Activated CD4-positive, alpha-beta memory T cell treated with anti-CD3 and anti-CD28 coated beads for 36 hours (primary cell): Measurements from ENCODE around the gene RBM42. TPM values are rescaled to one million over a fixed set of nuclear protein-coding genes. Genes with fewer than 3 reads are reported as not detected.
"Not testable (repeated sequence)": the region's sequence is repeated elsewhere in the genome, so short reads cannot be mapped to it uniquely, and the experiment has no call there.

Experiments
- CTCF ChIA-PET: fragments of 350-600 bp; sonication (Branson Sonifier 250); formaldehyde crosslinking; loops from one replicate; lab custom pipeline; 2021; ENCODE audit warnings: antibody characterized with exemption, inconsistent platforms; lab: Charles Lee
- POLR2A ChIA-PET: fragments of 350-600 bp; sonication (Branson Sonifier 250); formaldehyde crosslinking; loops from one replicate; lab custom pipeline; 2021; ENCODE audit warnings: antibody characterized with exemption; lab: Charles Lee
- DNase-seq: peaks from one replicate; pipeline ENCODE4 v3.0.0-alpha.2; 2020
- H3K27ac Mint-ChIP-seq: one replicate; pipeline ENCODE4 v1.8.0; 2021; ENCODE audit warnings: mixed read lengths
- H3K27me3 Mint-ChIP-seq: one replicate; pipeline ENCODE4 v1.8.0; 2021; ENCODE audit warnings: mixed read lengths
- H3K36me3 Mint-ChIP-seq: one replicate; pipeline ENCODE4 v1.8.0; 2021; ENCODE audit warnings: mixed read lengths
- H3K4me1 Mint-ChIP-seq: one replicate; pipeline ENCODE4 v1.8.0; 2021; ENCODE audit warnings: low read depth, mixed read lengths
- H3K4me3 Mint-ChIP-seq: one replicate; pipeline ENCODE4 v1.8.0; 2021; ENCODE audit warnings: mild to moderate bottlenecking, mixed read lengths
- H3K9me3 Mint-ChIP-seq: one replicate; pipeline ENCODE4 v1.8.0; 2021; ENCODE audit warnings: mixed read lengths
- intact Hi-C: fragments of 100-400 bp; cut with micrococcal nuclease; formaldehyde crosslinking; loops from one replicate; pipeline ENCODE4 v1.15.1; 2023
- total RNA-seq, 2 experiments: library from RNA; stranded (reverse); gene quantifications; one replicate each; pipeline ENCODE4 v1.2.3, GENCODE V29; 2021

The RBM42 gene
- total RNA-seq, 2 experiments from 2014 or later, result 86.4 to 88.0 TPM

- H3K27ac Mint-ChIP-seq, DNase-seq, intact Hi-C loops, POLR2A ChIA-PET, H3K36me3 Mint-ChIP-seq, H3K4me3 Mint-ChIP-seq, H3K27me3 Mint-ChIP-seq: not testable (repeated sequence)
- Mint-ChIP-seq H3K4me1 (peaks cover 22% of the 10 kb centered on the region), H3K9me3 (peaks cover 18% of the 10 kb centered on the region)
- CTCF ChIA-PET, result interaction anchor here (0.7 kb wide), 1 partner anchor 492 kb away, joined by 3 read pairs; no protein-coding TSS in a partner anchor
These were observed 21.7 kb upstream of the RBM42 start for GRCh38 chr19:35607170-35607569.

- DNase-seq, result no peak
- Mint-ChIP-seq H3K27me3 (peaks cover 1% of the 10 kb centered on the region), H3K4me1 (peaks cover 23% of the 10 kb centered on the region), H3K4me3 (no peak overlapping the region), H3K36me3 (peaks cover 8% of the 10 kb centered on the region), H3K9me3 (peaks cover 18% of the 10 kb centered on the region), H3K27ac (no peak overlapping the region)
- CTCF ChIA-PET, result interaction anchor here (0.7 kb wide), 2 partner anchors 58 to 493 kb away, joined by 3 read pairs; no protein-coding TSS in a partner anchor
- POLR2A ChIA-PET, result no interaction called here
- intact Hi-C loops, result no loop called here
These were observed 21.2 kb upstream of the RBM42 start for GRCh38 chr19:35607661-35608060.

- intact Hi-C loops, result no loop called here
- peaks cover 18% of the 10 kb centered on the region for H3K9me3 Mint-ChIP-seq
- no peak overlapping the region for H3K27ac Mint-ChIP-seq
- peaks cover 8% of the 10 kb centered on the region for H3K36me3 Mint-ChIP-seq
- ChIA-PET POLR2A (no interaction called here), CTCF (interaction anchor here (0.7 kb wide), 1 partner anchor 59 kb away, joined by 3 read pairs; no protein-coding TSS in a partner anchor)
- peaks cover 1% of the 10 kb centered on the region for H3K27me3 Mint-ChIP-seq
- H3K4me3 Mint-ChIP-seq, result no peak overlapping the region
- H3K4me1 Mint-ChIP-seq, result peaks cover 25% of the 10 kb centered on the region
- DNase-seq, result no peak
These were observed 20.6 kb upstream of the RBM42 start for GRCh38 chr19:35608251-35608650.

GRCh38 chr19:35609851-35610353 is 18.9 kb upstream of the RBM42 start:
- H3K4me1 Mint-ChIP-seq, result peaks cover 31% of the 10 kb centered on the region
- peaks cover 8% of the 10 kb centered on the region for H3K36me3 Mint-ChIP-seq
- peak overlapping the region; percentile 82 for H3K27ac Mint-ChIP-seq
- peak; percentile 59 for DNase-seq
- peaks cover 1% of the 10 kb centered on the region for H3K27me3 Mint-ChIP-seq
- peaks cover 18% of the 10 kb centered on the region for H3K9me3 Mint-ChIP-seq
- H3K4me3 Mint-ChIP-seq, result no peak overlapping the region
- CTCF ChIA-PET, result interaction anchor here (0.8 kb wide), 1 partner anchor 99 kb away, joined by 3 read pairs; no protein-coding TSS in a partner anchor
- intact Hi-C loops, result loop anchor here (5.0 kb wide), 1 partner anchor 63 kb away; the partner anchor contains the start of gene TMEM147
- POLR2A ChIA-PET, result no interaction called here

- Mint-ChIP-seq H3K4me3 (peak overlapping the region; percentile 83), H3K4me1 (peaks cover 31% of the 10 kb centered on the region), H3K36me3 (peaks cover 12% of the 10 kb centered on the region), H3K27me3 (peaks cover 1% of the 10 kb centered on the region), H3K9me3 (peaks cover 14% of the 10 kb centered on the region), H3K27ac (peak overlapping the region; percentile 81)
- intact Hi-C loops, result loop anchor here (1.0 to 5.0 kb wide), 3 partner anchors 16 to 65 kb away; partner anchors contain the start of gene TMEM147
- CTCF ChIA-PET, result interaction anchor here (1.0 to 2.4 kb wide), 4 partner anchors 19 to 631 kb away, joined by 3 to 13 read pairs (median 3); no protein-coding TSS in a partner anchor
- POLR2A ChIA-PET, result interaction anchor here (1.2 to 2.1 kb wide), 3 partner anchors 9 to 32 kb away, joined by 3 to 14 read pairs (median 4); no protein-coding TSS in a partner anchor
- no peak for DNase-seq
These were observed 16.6 kb upstream of the RBM42 start for GRCh38 chr19:35612224-35612558.

- Mint-ChIP-seq H3K27me3 (peaks cover 1% of the 10 kb centered on the region), H3K9me3 (peaks cover 10% of the 10 kb centered on the region), H3K36me3 (peaks cover 12% of the 10 kb centered on the region), H3K27ac (peak within 1 kb of the TSS; percentile 81), H3K4me1 (peaks cover 31% of the 10 kb centered on the region), H3K4me3 (peak within 1 kb of the TSS; percentile 83)
- POLR2A ChIA-PET, result interaction anchor here (0.6 to 2.1 kb wide), 7 partner anchors 9 to 117 kb away, joined by 3 to 14 read pairs (median 3); no protein-coding TSS in a partner anchor
- intact Hi-C loops, result loop anchor here (1.0 to 5.0 kb wide), 3 partner anchors 16 to 65 kb away; partner anchors contain the start of gene TMEM147
- CTCF ChIA-PET, result interaction anchor here (1.0 to 2.4 kb wide), 4 partner anchors 19 to 632 kb away, joined by 3 to 13 read pairs (median 3); no protein-coding TSS in a partner anchor
- DNase-seq, result peak; percentile 98
These were observed 16.1 kb upstream of the RBM42 start, which contains the start of gene HAUS5 for GRCh38 chr19:35612559-35613321. Gene HAUS5, plus strand, starts transcription at chr19:35612735. Its CDS starts 60 bp downstream, at chr19:35612795.

GRCh38 chr19:35613574-35613973 is 15.3 kb upstream of the RBM42 start:
- CTCF ChIA-PET, result interaction anchor here (2.4 kb wide), 1 partner anchor 65 kb away, joined by 13 read pairs; no protein-coding TSS in a partner anchor
- Mint-ChIP-seq H3K4me1 (peaks cover 30% of the 10 kb centered on the region), H3K9me3 (peaks cover 3% of the 10 kb centered on the region), H3K4me3 (peak overlapping the region; percentile 83), H3K36me3 (peaks cover 8% of the 10 kb centered on the region), H3K27ac (peak overlapping the region; percentile 81), H3K27me3 (peaks cover 1% of the 10 kb centered on the region)
- intact Hi-C loops, result loop anchor here (2.0 to 5.0 kb wide), 2 partner anchors 31 to 66 kb away; partner anchors contain the start of gene TMEM147
- no peak for DNase-seq
- POLR2A ChIA-PET, result interaction anchor here (0.6 to 2.1 kb wide), 5 partner anchors 21 to 118 kb away, joined by 3 to 14 read pairs (median 3); no protein-coding TSS in a partner anchor

- Mint-ChIP-seq H3K27ac (no peak overlapping the region), H3K4me3 (no peak overlapping the region), H3K4me1 (peaks cover 20% of the 10 kb centered on the region), H3K36me3 (peaks cover 7% of the 10 kb centered on the region), H3K9me3 (no peaks in the 10 kb centered on the region), H3K27me3 (peaks cover 1% of the 10 kb centered on the region)
- intact Hi-C loops, result no loop called here
- POLR2A ChIA-PET, result no interaction called here
- no peak for DNase-seq
- CTCF ChIA-PET, result no interaction called here
These were observed 13.8 kb upstream of the RBM42 start for GRCh38 chr19:35615036-35615435.

GRCh38 chr19:35618857-35619256 is 10.0 kb upstream of the RBM42 start:
- Mint-ChIP-seq H3K9me3 (no peaks in the 10 kb centered on the region), H3K4me1 (peaks cover 1% of the 10 kb centered on the region), H3K27me3 (no peaks in the 10 kb centered on the region), H3K27ac (no peak overlapping the region), H3K36me3 (peaks cover 17% of the 10 kb centered on the region), H3K4me3 (no peak overlapping the region)
- ChIA-PET CTCF (interaction anchor here (0.7 kb wide), 1 partner anchor 947 kb away, joined by 3 read pairs; no protein-coding TSS in a partner anchor), POLR2A (no interaction called here)
- intact Hi-C loops, result no loop called here
- no peak for DNase-seq

- Mint-ChIP-seq H3K27ac (no peak overlapping the region), H3K4me3 (no peak overlapping the region), H3K4me1 (no peaks in the 10 kb centered on the region), H3K27me3 (no peaks in the 10 kb centered on the region), H3K9me3 (no peaks in the 10 kb centered on the region), H3K36me3 (peaks cover 17% of the 10 kb centered on the region)
- intact Hi-C loops, result no loop called here
- POLR2A ChIA-PET, result no interaction called here
- no peak for DNase-seq
- CTCF ChIA-PET, result interaction anchor here (0.7 kb wide), 1 partner anchor 947 kb away, joined by 3 read pairs; no protein-coding TSS in a partner anchor
These were observed 9.4 kb upstream of the RBM42 start for GRCh38 chr19:35619290-35619923.

GRCh38 chr19:35620001-35620400 is 8.8 kb upstream of the RBM42 start:
- Mint-ChIP-seq H3K27ac (no peak overlapping the region), H3K4me1 (no peaks in the 10 kb centered on the region), H3K9me3 (no peaks in the 10 kb centered on the region), H3K4me3 (no peak overlapping the region), H3K36me3 (peaks cover 17% of the 10 kb centered on the region), H3K27me3 (no peaks in the 10 kb centered on the region)
- POLR2A ChIA-PET, result no interaction called here
- intact Hi-C loops, result no loop called here
- CTCF ChIA-PET, result no interaction called here
- DNase-seq, result no peak
